HG02970 (cell line): ENCODE results near the gene VAV2.

Experiments used
- ATAC-seq: cut with Tn5 transposase; IDR thresholded peaks from one replicate; pipeline ENCODE4 v1.9.1; 2021; ENCODE audit warnings: mild to moderate bottlenecking, moderate library complexity, moderate number of reproducible peaks; ENCODE audit not compliant: unreplicated experiment, low FRiP score

The VAV2 gene

GRCh38 chr9:133991964-133992779 lies at the start of gene VAV2:
VAV2 (minus strand) TSS chr9:133992324; CDS start chr9:133992278, 46 bp downstream.
- peak; percentile 45 for ATAC-seq

- no peak for ATAC-seq
These were observed 49.5 kb upstream of the VAV2 start for GRCh38 chr9:134041649-134041962.

GRCh38 chr9:134040781-134041648 lies 48.9 kb upstream of the VAV2 start:
- no peak for ATAC-seq

GRCh38 chr9:134040176-134040565 lies 48.0 kb upstream of the VAV2 start:
- ATAC-seq, result no peak

DNA sequence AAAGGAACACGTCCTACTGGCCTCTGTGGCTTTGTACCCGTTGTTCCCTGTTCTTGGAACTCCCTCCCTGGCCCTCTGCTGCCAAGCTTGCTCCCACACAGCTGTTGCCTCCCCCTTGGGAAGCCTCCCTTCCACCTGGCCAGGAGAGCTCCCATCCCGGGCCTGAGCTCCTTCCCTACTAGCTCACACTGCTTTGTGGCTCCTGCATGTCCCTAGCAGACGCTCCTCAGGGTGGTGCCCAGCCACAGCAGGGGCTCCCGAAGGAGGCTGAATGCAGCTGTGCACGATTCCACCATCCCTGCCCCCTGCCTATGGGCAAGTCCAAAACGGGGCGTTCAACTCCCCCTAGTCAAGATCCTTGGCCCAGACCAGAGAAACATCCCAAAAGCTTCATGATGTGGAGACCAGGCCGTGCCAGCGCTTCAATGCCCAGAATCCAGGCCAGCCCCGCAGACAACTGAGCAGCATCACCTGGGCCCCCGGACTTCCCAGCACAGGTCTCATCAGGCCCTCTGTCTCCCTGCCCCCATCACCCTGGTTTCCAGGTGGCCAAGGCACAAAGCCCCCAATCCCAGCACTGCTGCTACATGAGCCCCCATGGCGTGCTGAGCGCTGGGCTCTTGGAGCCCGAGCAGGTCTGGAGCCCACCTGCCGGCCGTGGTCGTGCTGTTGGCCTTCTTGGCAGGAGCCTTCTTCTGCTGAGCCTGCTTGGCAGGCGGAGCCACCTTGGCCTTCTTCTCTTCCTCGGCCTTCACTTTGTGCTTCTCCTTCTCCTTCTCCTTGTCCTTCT lies 47.5 kb upstream of the VAV2 start:
- no peak for ATAC-seq

DNA sequence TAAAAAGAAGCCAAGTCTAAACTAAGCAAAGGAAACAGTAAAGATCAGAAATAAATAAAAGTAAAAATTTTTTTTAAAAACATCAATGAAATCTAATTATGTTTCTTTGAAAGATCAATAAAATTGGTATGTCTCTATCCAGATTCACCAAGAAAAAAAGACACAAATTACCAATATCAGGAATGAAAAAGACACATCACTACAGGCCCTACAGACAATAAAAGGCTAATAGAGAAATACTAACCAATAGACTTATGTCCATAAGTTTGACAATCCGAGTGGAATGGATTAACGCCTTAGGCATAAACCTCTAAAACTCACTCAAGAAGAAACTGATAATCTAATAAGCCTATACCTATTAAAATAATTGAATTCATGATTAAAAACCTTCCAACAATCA lies 45.5 kb upstream of the VAV2 start:
- no peak for ATAC-seq

DNA sequence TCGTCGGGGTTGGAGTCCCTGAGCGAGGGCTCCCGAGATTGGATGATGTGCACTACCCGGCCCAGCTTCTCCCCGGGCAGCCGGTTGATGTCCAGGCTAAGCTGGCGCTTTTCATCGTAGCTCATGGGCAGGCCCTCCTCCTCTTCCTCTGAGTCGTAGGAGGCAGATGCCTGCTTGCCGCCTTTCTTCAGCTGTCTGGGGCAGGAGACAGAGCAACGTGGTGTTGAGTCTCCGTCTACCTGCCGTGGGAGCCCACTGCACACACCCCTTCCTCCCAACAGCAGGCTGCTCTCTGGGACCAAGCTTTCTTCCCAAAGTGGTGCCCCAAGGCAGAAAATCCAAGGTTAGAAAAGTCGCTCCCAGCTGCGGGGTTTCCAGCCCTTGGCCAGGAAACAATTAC lies 44.0 kb upstream of the VAV2 start:
- ATAC-seq, result no peak

GRCh38 chr9:134035041-134036039 lies 43.2 kb upstream of the VAV2 start:
- no peak for ATAC-seq

DNA sequence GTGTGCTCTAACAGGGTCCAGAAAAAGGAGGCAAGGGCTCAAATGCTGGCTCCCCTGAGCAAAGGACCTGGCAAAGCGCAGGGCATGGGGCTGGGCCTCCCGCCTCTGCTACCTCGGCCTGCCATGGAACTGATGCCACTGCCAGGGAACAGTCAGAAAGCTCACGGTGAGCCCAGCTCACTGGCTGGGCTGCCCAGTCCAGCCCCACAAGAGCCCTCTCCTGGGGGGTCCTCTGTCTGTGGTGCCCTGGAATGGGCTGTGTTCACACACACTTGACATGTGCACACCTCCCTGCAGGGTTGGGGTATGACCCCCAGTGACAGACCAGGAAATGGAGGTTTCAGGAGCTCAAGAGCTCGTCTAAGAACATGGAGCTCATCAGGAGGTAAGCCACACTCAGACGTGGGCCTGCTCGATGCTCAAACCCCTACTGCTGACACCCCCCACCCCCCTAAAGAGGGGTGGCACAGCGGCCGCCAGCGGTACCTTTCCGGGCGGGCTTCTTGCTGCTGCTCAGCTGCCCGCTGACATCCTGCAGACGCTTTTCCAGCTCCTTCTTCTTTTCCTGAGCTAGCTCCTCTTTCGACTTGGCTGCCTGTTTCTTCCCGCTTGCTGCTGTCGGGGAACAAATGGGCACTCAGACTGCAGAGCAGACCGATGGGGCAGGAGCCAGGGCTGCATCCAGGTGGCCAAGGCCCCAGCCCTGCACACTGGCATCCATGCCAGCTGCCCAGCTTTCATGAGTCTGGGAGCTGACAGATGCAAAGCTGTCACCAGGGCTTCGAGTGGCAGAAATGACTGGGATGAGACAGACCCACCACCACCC lies 42.3 kb upstream of the VAV2 start:
- ATAC-seq, result no peak

DNA sequence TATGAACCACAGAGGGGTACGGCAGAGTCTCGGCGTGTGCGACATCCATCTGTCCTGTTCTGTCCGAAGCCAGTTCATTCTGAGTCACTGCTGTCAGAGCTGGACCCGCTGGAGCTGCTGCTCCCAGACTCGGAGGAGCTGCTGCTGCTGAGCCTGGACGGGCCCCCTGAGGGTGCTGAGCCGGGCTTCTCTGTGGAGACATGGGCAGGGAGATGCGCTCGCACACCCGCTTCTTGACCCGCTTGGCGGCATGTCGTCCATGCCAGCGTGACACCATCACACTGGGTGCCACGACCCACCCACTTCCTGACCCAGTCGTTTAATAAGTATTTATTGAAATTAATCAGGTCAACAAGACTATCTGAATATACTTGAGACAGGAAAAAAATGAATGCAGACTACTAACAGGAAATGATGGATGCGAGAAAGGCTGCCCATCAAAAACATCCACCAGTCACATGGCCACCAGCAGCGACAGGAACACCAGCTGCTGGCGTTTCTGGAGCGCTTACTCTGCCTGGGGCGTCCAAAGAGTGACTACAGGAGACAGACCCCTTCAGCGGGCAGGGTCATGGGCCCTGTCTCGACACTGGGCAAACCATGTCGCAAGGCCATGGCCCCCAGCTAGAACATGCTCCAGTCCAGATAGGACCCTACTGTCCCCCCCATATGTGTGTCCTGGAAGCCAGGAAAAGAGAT lies 41.5 kb upstream of the VAV2 start:
- no peak for ATAC-seq

DNA sequence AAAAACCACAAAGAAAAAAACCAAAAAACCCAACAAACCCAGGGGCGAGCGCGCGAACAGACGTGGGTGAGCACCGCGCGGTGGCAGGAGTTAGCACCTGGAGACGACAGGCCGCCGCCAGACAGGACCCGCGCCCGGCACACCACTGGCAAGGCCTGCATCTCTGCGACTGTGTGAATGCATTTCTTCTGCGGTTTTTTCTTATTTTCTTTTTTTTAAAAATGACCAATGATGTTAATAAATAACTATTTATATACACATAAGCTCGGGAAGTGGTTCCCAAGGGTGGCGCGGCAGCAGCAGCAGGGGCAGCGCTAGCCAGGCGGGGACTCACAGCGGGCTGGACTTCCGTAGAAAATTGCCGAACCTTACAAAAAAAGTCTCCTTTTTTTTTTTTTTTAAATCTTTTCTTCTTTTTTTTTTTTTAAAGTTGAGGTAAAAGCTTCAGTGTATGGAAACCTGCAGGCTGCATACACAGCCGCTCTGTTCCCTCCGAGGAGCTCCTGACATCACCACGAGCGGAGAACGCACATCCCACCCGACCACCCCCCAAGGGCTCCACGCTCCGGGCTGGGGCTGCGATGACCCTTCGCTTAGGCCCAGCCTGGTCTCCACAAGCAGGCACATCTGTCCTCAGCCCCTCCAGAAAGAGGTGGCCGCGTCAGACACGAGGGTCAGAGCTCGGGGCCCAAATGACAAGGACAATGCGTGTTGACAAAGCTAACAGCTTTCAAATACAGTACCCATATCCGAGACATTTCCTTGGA lies 40.5 kb upstream of the VAV2 start:
- no peak for ATAC-seq

GRCh38 chr9:134031783-134032182 lies 39.7 kb upstream of the VAV2 start:
- ATAC-seq, result no peak

GRCh38 chr9:134030821-134031470 lies 38.8 kb upstream of the VAV2 start:
- ATAC-seq, result no peak

DNA sequence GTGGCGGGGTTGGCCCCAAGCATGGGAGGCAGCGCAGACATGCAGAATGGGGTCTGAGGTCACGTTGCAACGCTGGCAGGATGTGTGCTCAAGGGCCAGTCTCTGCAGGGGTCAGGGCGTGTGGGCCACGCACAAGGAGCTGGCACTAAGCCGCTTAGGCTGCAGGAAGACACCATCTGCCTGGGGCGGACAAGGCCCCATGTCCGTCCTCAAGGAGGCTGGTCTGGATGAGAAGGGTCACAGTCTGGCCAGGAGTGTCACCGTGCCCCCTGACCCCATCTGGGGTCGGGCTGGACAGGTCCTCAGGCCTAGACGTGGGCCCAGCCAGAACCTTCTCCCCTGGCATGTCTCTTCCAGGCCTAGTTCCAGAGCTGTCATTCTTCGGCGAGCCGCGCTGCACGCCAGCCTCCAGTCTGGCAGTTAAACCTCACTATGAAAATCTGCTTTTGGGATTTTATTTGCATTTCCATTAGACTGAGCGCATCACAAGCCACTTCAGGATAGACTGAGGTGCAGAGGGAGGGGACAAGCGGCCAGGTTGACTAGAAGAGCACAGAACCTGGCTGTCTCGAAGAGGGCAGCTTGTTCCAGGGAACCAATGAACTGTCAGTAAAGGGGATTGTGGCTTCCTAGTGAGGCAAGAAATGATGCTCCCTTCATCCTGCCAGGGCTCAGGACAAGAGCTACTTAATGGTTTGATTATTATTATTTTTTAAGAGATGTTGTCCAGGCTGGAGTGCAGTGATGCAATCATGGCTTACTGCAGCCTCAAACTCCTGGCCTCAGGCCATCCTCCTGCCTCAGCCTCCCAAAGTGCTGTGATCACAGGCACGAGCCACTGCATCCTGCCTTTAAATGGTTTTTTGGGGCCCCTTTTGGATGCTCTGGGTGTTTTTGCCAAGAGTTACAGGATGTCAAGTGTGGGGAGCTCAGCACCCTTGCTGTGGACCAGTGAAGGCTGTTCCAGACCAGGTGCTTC lies 37.4 kb upstream of the VAV2 start:
- ATAC-seq, result no peak

DNA sequence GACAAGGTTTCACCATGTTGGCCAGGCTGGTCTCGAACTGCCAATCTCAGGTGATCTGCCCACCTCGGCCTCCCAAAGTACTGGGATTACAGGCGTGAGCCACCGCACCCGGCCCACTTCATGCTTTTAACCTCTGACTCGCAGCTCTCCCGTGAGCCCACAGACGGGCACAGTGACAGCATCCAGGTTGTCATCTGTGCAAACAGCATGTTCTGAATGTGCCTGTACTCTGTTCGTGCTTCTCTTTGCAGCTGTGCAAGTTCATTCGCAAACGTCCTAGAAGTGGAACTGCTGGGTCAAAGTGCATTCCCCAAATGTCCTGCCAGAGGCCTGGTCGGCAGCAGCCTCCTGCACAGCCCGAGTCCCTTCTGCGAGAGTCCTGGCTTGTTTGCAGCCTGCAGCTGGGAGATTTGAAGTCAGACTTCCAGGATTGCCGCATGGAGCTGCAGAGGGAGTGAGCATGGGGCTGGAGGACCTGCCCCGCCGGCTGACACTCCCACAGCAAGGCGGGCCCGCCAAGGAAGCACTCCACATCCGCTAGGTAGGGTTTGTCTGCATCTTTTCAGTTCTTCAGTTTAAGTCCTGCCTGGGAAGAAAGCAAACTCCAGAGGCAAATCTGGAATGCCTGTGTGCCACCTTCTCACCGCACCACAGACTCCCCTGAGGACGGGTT lies 36.6 kb upstream of the VAV2 start:
- ATAC-seq, result no peak
